ENCODE data around the gene DCTN2. TPM values are rescaled to one million over a fixed set of nuclear protein-coding genes. Genes with fewer than 3 reads are reported as not detected.
"Not testable (repeated sequence)": the region's sequence is repeated elsewhere in the genome, so short reads cannot be mapped to it uniquely, and the experiment has no call there.

The DCTN2 gene
- 10 to 100 TPM; 65.6 to 87.3 (median 71.2) TPM for polyA plus RNA-seq (ENCODE audit: low read depth in 6 of 6)

DNA sequence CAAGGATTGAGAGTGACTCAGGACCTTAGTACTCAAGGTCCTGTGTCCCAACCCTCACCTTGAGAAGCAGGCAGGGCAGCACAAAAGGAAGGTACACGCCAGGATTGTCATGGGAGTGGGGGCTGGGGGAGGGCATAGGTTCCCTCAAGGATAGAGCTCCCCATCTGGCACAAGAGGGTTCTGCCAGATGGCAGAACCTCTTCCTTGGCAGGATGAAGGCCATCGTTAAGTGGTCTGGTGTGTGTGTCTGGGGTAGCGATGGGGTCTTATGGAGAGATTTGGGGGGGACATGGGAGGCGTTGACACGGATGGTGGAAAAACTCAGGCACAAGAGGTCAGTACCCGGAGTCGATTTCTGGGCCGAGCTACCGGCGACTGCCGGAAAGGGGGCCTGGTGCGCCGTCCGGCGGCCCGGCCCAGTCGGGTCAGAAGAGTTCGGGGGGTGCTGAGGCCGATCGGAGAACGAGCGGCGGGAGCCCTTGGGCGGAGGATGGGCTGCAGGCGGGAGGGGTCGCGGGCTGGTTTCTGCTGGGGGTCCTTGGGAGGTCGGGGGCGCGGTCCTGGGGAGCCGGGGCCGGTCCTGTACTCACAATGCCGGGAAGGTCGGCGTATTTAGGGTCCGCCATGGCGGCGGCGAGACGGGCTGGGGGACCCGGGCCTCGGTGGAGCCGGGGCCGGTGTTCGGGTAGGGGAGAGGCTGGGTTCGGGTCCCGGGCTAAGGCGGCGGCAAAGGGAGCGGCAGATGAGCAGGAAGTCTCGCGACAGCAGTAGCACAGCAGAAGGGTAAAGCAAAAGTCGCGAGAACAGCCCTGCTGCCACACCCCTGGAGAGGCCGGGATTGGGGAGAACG, at the start of gene DCTN2:
TSS of gene DCTN2 (minus strand) at position 755 of the 850 bp plus-strand sequence. CDS start at position 626, 129 bp downstream.
- Mint-ChIP-seq H3K36me3 (no peaks in the 10 kb centered on the region), H3K4me1 (peaks cover 37 to 52% (median 50%) of the 10 kb centered on the region in 3 donors), H3K27ac (peak within 1 kb of the TSS; percentile 84 to 100 (median 95))

DNA sequence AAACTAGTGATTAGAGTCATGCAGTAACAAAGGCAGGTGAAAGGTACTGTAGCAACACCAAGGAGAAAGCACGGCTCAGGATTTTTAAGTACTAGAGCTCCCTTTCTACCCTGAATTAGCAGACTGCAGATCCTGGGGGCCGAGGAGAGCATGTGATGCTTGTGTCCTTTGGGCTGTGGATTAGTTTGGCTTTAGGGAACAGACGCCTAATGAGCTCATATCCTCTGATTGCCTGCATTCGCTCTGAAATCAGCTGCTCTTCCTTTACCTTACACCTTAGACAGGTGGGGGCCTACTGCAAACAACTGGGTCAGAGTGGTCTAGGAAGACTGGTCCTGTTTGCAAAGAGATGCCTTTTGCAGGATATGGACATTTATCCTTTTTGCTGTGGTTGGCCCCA, 46.2 kb upstream of the DCTN2 start:
- Mint-ChIP-seq H3K4me1 (peaks cover 18 to 23% (median 21%) of the 10 kb centered on the region in 3 donors), H3K27me3 (no peaks in the 10 kb centered on the region), H3K27ac (peak overlapping the region in 1 of 6 donors; percentile 56), H3K4me3 (peak overlapping the region in 1 of 8 donors; percentile 85), H3K36me3 (peaks cover 18 to 25% of the 10 kb centered on the region in 2 donors), H3K9me3 (no peaks in the 10 kb centered on the region)
- ATAC-seq (ENCODE audit: low read depth in 2 of 2) (no peak), DNase-seq (no peak)

More for the DNA sequence above, at the start of gene DCTN2:
- H3K9me3 Mint-ChIP-seq = no peaks in the 10 kb centered on the region
- peak within 1 kb of the TSS; percentile 92 to 99 (median 96) for H3K4me3 Mint-ChIP-seq
- DNase-seq (peak; percentile 88), ATAC-seq (ENCODE audit: low read depth in 2 of 2) (peak; percentile 93 to 94)
- peaks cover 4 to 28% (median 18%) of the 10 kb centered on the region in 3 donors for H3K27me3 Mint-ChIP-seq

DNA sequence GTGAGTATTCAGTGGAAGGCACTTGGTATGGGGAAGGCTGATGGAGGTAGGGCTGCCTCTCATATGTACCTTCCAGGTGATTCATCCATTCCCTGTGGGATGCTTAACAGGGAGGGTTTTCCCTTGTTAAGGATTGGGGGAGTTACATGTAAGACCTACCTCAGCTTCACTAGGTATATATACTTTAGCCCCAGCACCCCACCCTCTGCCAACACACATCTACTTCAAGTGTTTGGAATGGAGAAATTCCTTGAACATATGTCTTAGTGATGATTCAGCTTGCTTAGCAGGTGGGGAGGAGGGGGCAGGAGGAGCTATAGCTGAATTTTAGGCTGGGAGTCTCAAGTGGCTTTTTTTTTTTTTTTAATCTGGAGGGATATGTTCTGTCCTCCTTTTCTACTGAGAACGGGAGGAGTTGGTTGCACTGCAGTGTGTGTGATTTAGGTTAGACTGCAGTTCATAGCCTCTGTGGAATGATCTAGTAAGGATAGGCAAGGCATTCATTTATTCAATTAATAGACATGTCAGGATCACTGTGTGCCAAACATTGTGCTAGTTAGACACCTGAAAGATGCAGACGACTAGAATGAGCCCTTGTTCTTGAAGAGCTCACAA, 45.7 kb upstream of the DCTN2 start:
- Mint-ChIP-seq H3K36me3 (peaks cover 13 to 22% of the 10 kb centered on the region in 2 donors), H3K4me1 (peaks cover 18 to 23% (median 21%) of the 10 kb centered on the region in 3 donors), H3K27me3 (no peaks in the 10 kb centered on the region), H3K4me3 (peak overlapping the region; percentile 84 to 95 (median 90)), H3K27ac (peak overlapping the region in 1 of 6 donors; percentile 12), H3K9me3 (no peaks in the 10 kb centered on the region)
- ATAC-seq (ENCODE audit: low read depth in 2 of 2) = no peak
- no peak for DNase-seq

DNA sequence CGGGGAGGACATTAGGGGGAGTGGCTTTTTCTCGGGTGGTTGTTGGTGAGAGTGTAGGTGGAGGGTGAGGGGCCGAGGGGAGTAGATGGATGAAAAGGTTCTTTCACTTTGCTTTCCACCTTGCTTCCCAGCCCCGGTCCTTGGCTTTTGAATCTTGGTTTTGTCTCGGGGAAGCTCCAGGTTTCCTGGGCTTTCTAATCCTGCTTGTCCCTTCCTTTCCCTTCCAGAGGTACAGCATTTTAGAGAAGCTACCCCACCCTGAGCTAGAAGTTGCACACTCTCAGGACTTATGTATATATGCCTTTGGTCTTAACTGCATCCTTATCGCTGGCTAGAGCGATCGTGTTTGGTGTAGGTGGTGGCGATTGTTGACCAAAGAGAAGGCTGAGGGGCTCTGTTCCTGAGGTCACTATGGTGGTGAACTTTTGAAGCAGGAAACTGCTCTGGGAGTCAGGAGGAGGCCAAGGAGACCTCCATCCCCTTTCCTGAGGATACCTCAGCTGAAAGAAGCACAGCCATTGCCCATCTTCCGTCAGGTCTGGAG, 44.9 kb upstream of the DCTN2 start:
- peak overlapping the region; percentile 72 to 85 (median 83) for H3K27ac Mint-ChIP-seq
- H3K27me3 Mint-ChIP-seq = no peaks in the 10 kb centered on the region
- no peaks in the 10 kb centered on the region for H3K9me3 Mint-ChIP-seq
- H3K4me1 Mint-ChIP-seq = peaks cover 18 to 23% (median 21%) of the 10 kb centered on the region in 3 donors
- DNase-seq (no peak), ATAC-seq (ENCODE audit: low read depth in 2 of 2) (no peak)
- H3K4me3 Mint-ChIP-seq = peak overlapping the region; percentile 84 to 95 (median 90)
- peaks cover 5 to 15% of the 10 kb centered on the region in 2 donors for H3K36me3 Mint-ChIP-seq

DNA sequence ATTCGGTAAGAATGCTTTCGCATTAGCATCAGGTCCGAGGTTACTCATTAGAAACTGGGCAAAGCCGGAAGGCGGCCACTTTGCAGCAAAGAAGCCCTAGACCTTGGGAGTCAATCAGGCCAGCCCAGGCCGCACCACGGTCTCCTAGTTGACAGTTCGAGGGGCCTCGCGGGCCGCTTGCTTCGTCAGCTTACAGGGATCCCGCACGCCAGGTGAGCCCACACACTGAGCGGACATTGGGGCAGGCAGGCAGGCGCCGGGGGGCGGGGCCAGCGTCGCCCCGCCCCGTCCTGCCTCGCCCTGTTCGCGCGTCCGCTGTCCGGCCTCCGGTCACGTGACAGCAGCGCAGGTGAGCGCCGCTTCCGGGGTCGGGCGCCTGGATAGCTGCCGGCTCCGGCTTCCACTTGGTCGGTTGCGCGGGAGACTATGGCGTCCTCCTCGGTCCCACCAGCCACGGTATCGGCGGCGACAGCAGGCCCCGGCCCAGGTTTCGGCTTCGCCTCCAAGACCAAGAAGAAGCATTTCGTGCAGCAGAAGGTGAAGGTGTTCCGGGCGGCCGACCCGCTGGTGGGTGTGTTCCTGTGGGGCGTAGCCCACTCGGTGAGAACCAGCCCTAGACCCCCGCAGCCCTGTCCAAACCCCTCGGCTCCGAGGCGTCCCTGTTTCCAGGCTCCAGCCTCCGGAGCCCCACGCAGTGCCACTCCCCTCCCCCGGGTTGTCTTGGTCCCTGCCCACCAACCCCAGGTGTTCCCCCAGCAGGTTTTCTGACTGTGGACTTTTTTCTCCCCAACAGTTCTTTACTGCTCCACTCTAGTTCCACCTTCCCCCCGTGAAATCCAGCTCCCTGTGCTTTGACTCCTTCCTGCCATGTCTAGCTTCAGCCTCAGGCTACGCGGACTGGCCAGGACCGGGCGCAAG, 44.1 kb upstream of the DCTN2 start, which contains the start of gene PIP4K2C:
TSS of gene PIP4K2C (plus strand) at position 329 of the 918 bp plus-strand sequence. CDS start at position 427, 98 bp downstream.
- peak; percentile 85 to 89 for ATAC-seq (ENCODE audit: low read depth in 2 of 2)
- Mint-ChIP-seq H3K36me3 (peaks cover 0 to 11% of the 10 kb centered on the region in 2 donors), H3K27ac (peak within 1 kb of the TSS; percentile 72 to 91 (median 85)), H3K4me3 (peak within 1 kb of the TSS; percentile 84 to 95 (median 90)), H3K27me3 (no peaks in the 10 kb centered on the region), H3K4me1 (peaks cover 18 to 23% (median 21%) of the 10 kb centered on the region in 3 donors), H3K9me3 (no peaks in the 10 kb centered on the region)
- peak; percentile 75 for DNase-seq

DNA sequence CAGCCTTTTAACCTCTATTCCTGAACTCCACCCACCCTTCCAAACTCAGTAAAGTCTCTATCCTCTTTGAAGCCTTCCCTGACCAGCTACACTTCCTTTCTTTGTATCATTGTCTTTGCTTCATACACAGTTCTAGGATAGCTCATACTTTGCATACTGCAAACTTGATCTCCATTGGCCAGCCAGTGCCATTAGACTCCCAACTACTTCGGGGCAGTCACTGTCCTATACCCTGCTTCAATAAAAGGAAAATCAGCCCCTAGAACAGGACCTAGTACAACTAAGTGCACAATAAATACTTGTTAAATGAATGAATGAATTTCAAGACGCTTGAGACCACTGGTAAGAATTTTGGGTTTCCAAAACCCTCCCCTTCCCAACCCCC, 43.5 kb upstream of the DCTN2 start:
- Mint-ChIP-seq H3K27ac (peak overlapping the region; percentile 10 to 91 (median 78)), H3K9me3 (no peaks in the 10 kb centered on the region), H3K4me3 (peak overlapping the region; percentile 84 to 95 (median 90)), H3K4me1 (peaks cover 18 to 23% (median 21%) of the 10 kb centered on the region in 3 donors), H3K36me3 (peaks cover 0 to 6% of the 10 kb centered on the region in 2 donors), H3K27me3 (no peaks in the 10 kb centered on the region)
- DNase-seq (no peak), ATAC-seq (ENCODE audit: low read depth in 2 of 2) (no peak)

DNA sequence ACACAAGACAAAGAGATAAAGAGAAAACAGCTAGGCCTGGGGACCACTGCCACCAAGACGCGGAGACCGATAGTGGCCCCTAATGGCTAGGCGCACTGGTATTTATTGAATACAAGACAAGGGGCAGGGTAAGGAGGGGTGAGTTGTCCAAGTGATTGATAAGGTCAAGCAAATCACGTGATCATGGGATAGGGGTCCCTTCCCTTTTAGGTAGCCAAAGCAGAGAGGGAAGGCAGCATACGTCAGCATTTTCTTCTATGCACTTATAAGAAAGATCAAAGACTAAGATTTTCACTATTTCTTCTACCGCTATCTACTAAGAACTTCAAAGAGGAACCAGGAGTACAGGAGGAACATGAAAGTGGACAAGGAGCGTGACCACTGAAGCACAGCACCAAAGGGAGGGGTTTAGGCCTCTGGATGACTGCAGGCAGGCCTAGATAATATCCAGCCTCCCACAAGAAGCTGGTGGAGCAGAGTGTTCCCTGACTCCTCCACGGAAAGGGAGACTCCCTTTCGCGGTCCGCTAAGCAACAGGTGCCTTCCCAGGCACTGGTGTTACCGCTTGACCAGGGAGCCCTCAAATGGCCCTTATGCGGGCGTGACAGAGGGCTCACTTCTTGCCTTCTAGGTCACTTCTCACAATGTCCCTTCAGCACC, 42.1 kb upstream of the DCTN2 start:
- not testable (repeated sequence) for ATAC-seq (ENCODE audit: low read depth in 2 of 2); DNase-seq; H3K9me3 Mint-ChIP-seq; H3K27me3 Mint-ChIP-seq; H3K36me3 Mint-ChIP-seq; H3K27ac Mint-ChIP-seq
- Mint-ChIP-seq H3K4me1 (peaks cover 18 to 23% (median 21%) of the 10 kb centered on the region in 3 donors), H3K4me3 (peak overlapping the region in 2 of 8 donors; percentile 55 to 85)

DNA sequence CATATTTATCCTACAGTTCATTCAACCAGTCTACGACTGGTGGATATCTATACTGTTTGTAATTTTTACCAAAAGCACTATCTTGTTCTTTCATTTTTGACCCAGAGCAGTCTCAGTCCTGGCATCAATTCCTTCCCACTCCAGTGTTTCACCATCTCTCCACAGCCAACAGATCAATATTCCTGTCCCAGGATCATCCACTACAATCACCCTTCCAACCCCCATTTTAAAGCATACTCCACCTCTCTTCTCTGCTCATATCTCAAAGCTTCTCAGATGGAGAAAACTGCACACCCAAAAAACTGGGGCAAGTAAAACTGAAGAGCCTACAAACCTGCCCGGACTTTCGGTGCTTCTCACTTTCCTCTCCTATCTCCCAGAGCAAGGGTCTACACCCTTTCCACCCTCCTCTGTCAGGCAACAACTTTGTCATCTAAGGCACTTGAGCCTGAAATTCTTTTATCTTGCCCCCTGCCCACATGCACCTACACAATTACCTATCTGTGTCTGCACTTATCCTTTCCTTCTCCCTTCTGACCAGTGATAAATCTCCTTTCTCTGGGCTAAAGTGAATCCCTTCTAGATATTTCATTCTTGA, 39.9 kb upstream of the DCTN2 start:
- peaks cover 16 to 19% (median 19%) of the 10 kb centered on the region in 3 donors for H3K4me1 Mint-ChIP-seq
- H3K27ac Mint-ChIP-seq = no peak overlapping the region
- no peak overlapping the region for H3K4me3 Mint-ChIP-seq
- H3K27me3 Mint-ChIP-seq = peaks cover 11 to 17% (median 12%) of the 10 kb centered on the region in 3 donors
- H3K9me3 Mint-ChIP-seq = no peaks in the 10 kb centered on the region
- no peaks in the 10 kb centered on the region for H3K36me3 Mint-ChIP-seq
- ATAC-seq (ENCODE audit: low read depth in 2 of 2) = no peak
- DNase-seq = no peak

DNA sequence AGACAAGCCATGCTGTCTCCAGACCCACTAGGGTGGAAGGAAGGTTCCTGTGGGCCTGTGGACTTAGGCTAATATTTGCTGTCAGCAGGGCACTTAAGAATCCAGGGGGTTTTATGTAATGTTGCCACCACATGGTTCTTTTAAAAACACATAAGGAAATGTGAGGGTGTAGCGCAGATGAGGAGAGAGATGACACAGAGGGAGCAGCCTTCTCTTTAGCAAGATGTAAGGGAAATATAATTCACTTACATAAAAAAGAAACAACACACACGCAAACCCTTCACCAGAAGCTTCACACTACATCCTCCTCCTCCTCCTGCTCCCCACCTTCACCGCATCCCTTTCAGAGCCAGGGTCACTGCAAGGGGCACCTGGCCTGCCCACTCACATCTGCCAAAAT, 39.1 kb upstream of the DCTN2 start:
- no peak overlapping the region for H3K27ac Mint-ChIP-seq

DNA sequence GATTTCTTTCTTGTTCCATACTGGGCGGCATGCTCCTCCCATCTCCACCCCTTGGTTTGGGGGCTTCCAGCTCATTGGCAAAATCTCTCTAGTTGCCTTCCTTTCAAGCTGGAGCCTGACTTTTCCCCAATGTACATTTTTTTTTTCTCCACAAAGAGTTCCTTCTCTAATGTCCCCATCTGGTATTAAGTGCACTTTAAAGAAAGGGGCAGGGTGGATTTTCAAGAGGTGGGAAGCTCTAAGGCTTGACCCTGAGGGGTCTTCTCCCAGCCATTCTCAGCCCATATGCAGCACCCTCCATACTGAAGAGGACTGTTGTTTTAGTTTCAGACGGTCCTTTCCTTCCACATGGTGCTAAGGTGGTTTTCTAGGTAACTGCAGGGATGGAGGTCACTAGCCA, 38.2 kb upstream of the DCTN2 start:
- H3K36me3 Mint-ChIP-seq = no peaks in the 10 kb centered on the region
- peaks cover 4 to 6% (median 6%) of the 10 kb centered on the region in 3 donors for H3K4me1 Mint-ChIP-seq
- ATAC-seq (ENCODE audit: low read depth in 2 of 2) (no peak), DNase-seq (no peak)
- no peak overlapping the region for H3K27ac Mint-ChIP-seq
- H3K4me3 Mint-ChIP-seq = no peak overlapping the region
- H3K9me3 Mint-ChIP-seq = no peaks in the 10 kb centered on the region
- H3K27me3 Mint-ChIP-seq = peaks cover 20 to 29% (median 28%) of the 10 kb centered on the region in 3 donors

More for the DNA sequence above, 39.1 kb upstream of the DCTN2 start:
- H3K4me1 Mint-ChIP-seq = peaks cover 10 to 13% (median 12%) of the 10 kb centered on the region in 3 donors
- no peaks in the 10 kb centered on the region for H3K9me3 Mint-ChIP-seq
- H3K4me3 Mint-ChIP-seq = no peak overlapping the region
- DNase-seq (no peak), ATAC-seq (ENCODE audit: low read depth in 2 of 2) (no peak)
- H3K27me3 Mint-ChIP-seq = peaks cover 17 to 19% (median 19%) of the 10 kb centered on the region in 3 donors
- no peaks in the 10 kb centered on the region for H3K36me3 Mint-ChIP-seq

DNA sequence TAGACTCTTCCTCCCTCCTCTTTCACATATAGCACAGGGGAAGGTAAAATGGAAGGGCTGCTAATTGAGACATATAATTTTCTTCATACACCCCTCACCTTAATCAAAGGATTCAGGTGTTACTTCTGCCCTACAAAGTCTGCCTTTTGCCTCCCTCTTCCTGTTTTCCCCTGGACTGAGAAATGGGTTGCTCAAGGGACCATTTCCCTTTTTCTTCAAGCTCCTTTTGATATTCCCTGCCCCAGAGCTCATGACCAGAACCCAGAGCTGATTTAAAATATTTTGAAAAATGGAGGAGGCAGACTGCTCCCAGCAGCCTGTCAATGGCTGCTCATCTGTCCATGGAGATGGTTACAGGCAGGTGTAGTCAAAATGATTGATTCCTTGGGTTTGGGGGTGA, 37.7 kb upstream of the DCTN2 start:
- Mint-ChIP-seq H3K4me3 (no peak overlapping the region), H3K27me3 (peaks cover 20 to 34% (median 28%) of the 10 kb centered on the region in 3 donors), H3K9me3 (no peaks in the 10 kb centered on the region), H3K27ac (peak overlapping the region in 1 of 6 donors; percentile 76), H3K36me3 (no peaks in the 10 kb centered on the region), H3K4me1 (peaks cover 4 to 6% (median 5%) of the 10 kb centered on the region in 3 donors)
- DNase-seq (no peak), ATAC-seq (ENCODE audit: low read depth in 2 of 2) (no peak)

DNA sequence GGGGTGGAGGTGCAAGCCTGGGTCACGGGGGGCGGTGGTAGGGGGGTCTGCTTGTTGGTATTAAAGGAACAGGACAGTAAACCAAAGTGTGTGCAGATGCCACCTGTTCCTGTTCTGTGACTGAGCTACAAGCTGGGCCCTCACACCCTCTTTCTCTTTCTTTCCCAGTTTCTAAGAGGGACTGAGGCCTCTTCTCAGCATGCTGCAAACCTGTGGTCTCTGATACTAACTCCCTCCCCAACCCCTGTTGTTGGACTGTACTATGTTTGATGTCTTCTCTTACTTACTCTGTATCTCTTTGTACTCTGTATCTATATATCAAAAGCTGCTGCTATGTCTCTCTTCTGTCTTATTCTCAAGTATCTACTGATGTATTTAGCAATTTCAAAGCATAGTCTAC, 37.1 kb upstream of the DCTN2 start:
- no peaks in the 10 kb centered on the region for H3K36me3 Mint-ChIP-seq

More for the DNA sequence above, 37.1 kb upstream of the DCTN2 start:
- Mint-ChIP-seq H3K9me3 (no peaks in the 10 kb centered on the region), H3K27me3 (peaks cover 20 to 36% (median 28%) of the 10 kb centered on the region in 3 donors), H3K27ac (no peak overlapping the region), H3K4me1 (peaks cover 4 to 6% (median 5%) of the 10 kb centered on the region in 3 donors), H3K4me3 (no peak overlapping the region)
- ATAC-seq (ENCODE audit: low read depth in 2 of 2) (no peak), DNase-seq (no peak)

Data from naive B cell (primary cell).